Right ventricle myocardium inferior (tissue), 1 donor: Measurements from ENCODE around the gene LCE2B. TPM values are rescaled to one million over a fixed set of nuclear protein-coding genes. Genes with fewer than 3 reads are reported as not detected.

Experiments used
- ATAC-seq: fragments of 200-7000 bp; cut with Tn5 transposase; one replicate; pipeline ENCODE4 v1.9.1; 2020; ENCODE audit warnings: mild to moderate bottlenecking, moderate library complexity
- DNase-seq: peaks from one replicate; pipeline ENCODE4 v3.0.0; 2021; ENCODE audit errors: missing footprints
- intact Hi-C: fragments of 100-400 bp; cut with DNase I; formaldehyde crosslinking; loops from one replicate; pipeline ENCODE4 v1.11.0; 2022
- total RNA-seq: library from RNA; stranded (reverse); fragmentation: NEBNext Ultra II Directional; extraction: Animal tissue kit (Norgen Biotek cat#: 25700); gene quantifications from one replicate; pipeline ENCODE4 v1.2.1, GENCODE V29; 2021
- donor health status: DM: no; HTN: yes; CAD: no; lungs with severe emphysema.

LCE2B gene
- total RNA-seq, 1 donor from 2014 or later: not detected

GRCh38 chr1:152718238-152718637 is 32.3 kb downstream of the LCE2B start:
- ATAC-seq (no peak), DNase-seq (no peak)
- intact Hi-C loops: no loop called here

DNA sequence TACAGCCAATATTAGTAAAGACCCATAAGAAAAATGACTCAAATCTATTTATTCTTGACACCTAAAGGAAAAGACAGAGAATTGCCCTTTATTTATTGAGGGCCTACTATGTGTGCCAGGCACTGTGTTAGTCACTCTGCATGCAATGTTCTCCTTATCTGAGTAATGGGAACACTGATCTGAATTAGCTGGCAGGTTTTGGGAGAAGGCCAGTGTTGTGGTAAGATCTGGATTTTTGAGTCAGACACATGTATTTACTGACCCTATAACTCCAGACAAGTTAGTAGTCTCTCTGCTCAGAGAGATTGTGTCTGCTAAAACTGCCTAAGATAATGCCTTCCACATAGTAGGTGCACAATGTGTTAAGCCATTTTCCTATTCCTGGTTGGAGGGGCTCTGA is 39.3 kb downstream of the LCE2B start:
- DNase-seq (no peak), ATAC-seq (no peak)
- intact Hi-C loops: no loop called here

- intact Hi-C loops: no loop called here
- no peak for ATAC-seq
- no peak for DNase-seq
These were observed 43.1 kb downstream of the LCE2B start for GRCh38 chr1:152728986-152729385.

DNA sequence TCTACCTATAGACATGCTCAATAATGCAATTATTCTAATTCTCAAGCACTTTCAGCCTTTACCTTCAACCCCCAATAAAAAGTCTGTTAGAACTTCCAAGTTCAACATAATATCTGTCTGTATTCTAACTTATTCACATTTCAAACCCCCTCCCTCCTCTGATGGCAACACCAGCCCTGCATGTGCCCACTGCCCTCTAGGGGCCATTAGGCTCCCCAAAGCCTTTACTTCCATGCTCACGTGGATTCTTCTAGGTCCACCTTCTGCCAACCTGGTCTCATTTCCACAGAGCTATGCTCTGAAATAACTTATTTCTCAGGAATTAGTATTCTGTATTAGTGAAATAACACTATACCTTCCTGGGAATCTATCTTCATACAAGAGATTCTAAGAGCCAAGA is 49.7 kb downstream of the LCE2B start:
- DNase-seq (no peak), ATAC-seq (no peak)
- intact Hi-C loops: no loop called here

Other genes starting within 250 kb of the LCE2B start
- gene LCE5A, start 175.3 kb upstream of the LCE2B start, total RNA-seq: not detected
- gene CRCT1, start 171.6 kb upstream of the LCE2B start, total RNA-seq: not detected
- not detected for gene LCE3E, start 119.3 kb upstream of the LCE2B start, total RNA-seq
- gene LCE3D, start 105.6 kb upstream of the LCE2B start, total RNA-seq: not detected
- gene LCE3C, start 85.9 kb upstream of the LCE2B start, total RNA-seq: not detected
- not detected for gene LCE3B, start 72.3 kb upstream of the LCE2B start, total RNA-seq
- not detected for gene LCE3A, start 63.0 kb upstream of the LCE2B start, total RNA-seq
- gene LCE2D, start 22.7 kb upstream of the LCE2B start, total RNA-seq: not detected
- gene LCE2C, start 10.8 kb upstream of the LCE2B start, total RNA-seq: not detected
- not detected for gene LCE2A, start 12.2 kb downstream of the LCE2B start, total RNA-seq
- gene LCE4A, start 22.0 kb downstream of the LCE2B start, total RNA-seq: not detected
- not detected for gene KPRP, start 71.9 kb downstream of the LCE2B start, total RNA-seq
- not detected for gene LCE1F, start 89.0 kb downstream of the LCE2B start, total RNA-seq
- not detected for gene LCE1E, start 100.1 kb downstream of the LCE2B start, total RNA-seq
- not detected for gene LCE1D, start 110.6 kb downstream of the LCE2B start, total RNA-seq
- not detected for gene LCE1C, start 120.5 kb downstream of the LCE2B start, total RNA-seq
- not detected for gene LCE1B, start 125.8 kb downstream of the LCE2B start, total RNA-seq
- gene LCE1A, start 141.3 kb downstream of the LCE2B start, total RNA-seq: not detected
- gene LCE6A, start 156.7 kb downstream of the LCE2B start, total RNA-seq: not detected
- not detected for gene LCE7A, start 173.9 kb downstream of the LCE2B start, total RNA-seq
- gene SMCP, start 192.2 kb downstream of the LCE2B start, total RNA-seq: not detected
- not detected for gene IVL, start 222.4 kb downstream of the LCE2B start, total RNA-seq